ENCODE results near the gene CD177. TPM values are rescaled to one million over a fixed set of nuclear protein-coding genes. Genes with fewer than 3 reads are reported as not detected.
"Not testable (repeated sequence)": the region's sequence is repeated elsewhere in the genome, so short reads cannot be mapped to it uniquely, and the experiment has no call there.

The CD177 gene
- total and polyA plus RNA-seq, 7 donors = 0.14 to 91.8 (median 58.4) TPM; not detected in 3

- no peak for TF ChIP-seq POLR2AphosphoS5 (IDR thresholded peaks at IDR 0.05)
- no peak for TF ChIP-seq CTCF (IDR thresholded peaks at IDR 0.05)
- no peak for TF ChIP-seq EP300 (IDR thresholded peaks at IDR 0.05)
- no peak for TF ChIP-seq POLR2A (IDR thresholded peaks at IDR 0.05)
- Histone ChIP-seq H3K4me3 (no peak overlapping the region), H3K27me3 (no peaks in the 10 kb centered on the region), H3K9me3 (no peaks in the 10 kb centered on the region), H3K36me3 (no peaks in the 10 kb centered on the region), H3K27ac (no peak overlapping the region), H3K4me1 (no peaks in the 10 kb centered on the region)
- intact Hi-C loops (cut with DNase I) = no loop called here
- no peak for DNase-seq
- WGBS, 2 donors = 55 to 79% methylated on average over 2 of the region's 2 CpGs
Measured at GRCh38 chr19:43329989-43330388, 23.5 kb upstream of the CD177 start.

- no peak for DNase-seq
- intact Hi-C loops (cut with DNase I) = no loop called here
- H3K27ac ChIP-seq = no peak overlapping the region
Measured at GRCh38 chr19:43330726-43331434, 22.6 kb upstream of the CD177 start.

GRCh38 chr19:43331435-43332010 lies 22.0 kb upstream of the CD177 start:
- Histone ChIP-seq H3K27me3 (no peaks in the 10 kb centered on the region), H3K36me3 (no peaks in the 10 kb centered on the region), H3K4me3 (no peak overlapping the region), H3K4me1 (no peaks in the 10 kb centered on the region), H3K27ac (no peak overlapping the region), H3K9me3 (no peaks in the 10 kb centered on the region)
- intact Hi-C loops (cut with DNase I) = no loop called here
- TF ChIP-seq POLR2AphosphoS5 (IDR thresholded peaks at IDR 0.05) = no peak
- TF ChIP-seq CTCF (IDR thresholded peaks at IDR 0.05) = no peak
- TF ChIP-seq POLR2A (IDR thresholded peaks at IDR 0.05) = no peak
- TF ChIP-seq EP300 (IDR thresholded peaks at IDR 0.05) = no peak
- DNase-seq = no peak
- WGBS, 2 donors = 83 to 92% methylated on average over 4 of the region's 4 CpGs

More at GRCh38 chr19:43330726-43331434, 22.6 kb upstream of the CD177 start:
- 78 to 82% methylated on average over 11 of the region's 11 CpGs for WGBS, 2 donors
- Histone ChIP-seq H3K9me3 (no peaks in the 10 kb centered on the region), H3K4me3 (no peak overlapping the region), H3K4me1 (no peaks in the 10 kb centered on the region), H3K27me3 (no peaks in the 10 kb centered on the region), H3K36me3 (no peaks in the 10 kb centered on the region)
- no peak for TF ChIP-seq CTCF (IDR thresholded peaks at IDR 0.05)
- no peak for TF ChIP-seq POLR2AphosphoS5 (IDR thresholded peaks at IDR 0.05)
- no peak for TF ChIP-seq POLR2A (IDR thresholded peaks at IDR 0.05)
- no peak for TF ChIP-seq EP300 (IDR thresholded peaks at IDR 0.05)

GRCh38 chr19:43332058-43332922 lies 21.2 kb upstream of the CD177 start:
- WGBS, 2 donors = 81 to 95% methylated on average over 10 of the region's 10 CpGs
- H3K4me3 ChIP-seq = no peak overlapping the region
- no peaks in the 10 kb centered on the region for H3K4me1 ChIP-seq
- no peaks in the 10 kb centered on the region for H3K9me3 ChIP-seq
- H3K27me3 ChIP-seq = no peaks in the 10 kb centered on the region
- no peak overlapping the region for H3K27ac ChIP-seq
- no peaks in the 10 kb centered on the region for H3K36me3 ChIP-seq
- no peak for DNase-seq
- TF ChIP-seq EP300 (IDR thresholded peaks at IDR 0.05) = no peak
- TF ChIP-seq POLR2AphosphoS5 (IDR thresholded peaks at IDR 0.05) = no peak
- no peak for TF ChIP-seq POLR2A (IDR thresholded peaks at IDR 0.05)
- TF ChIP-seq CTCF (IDR thresholded peaks at IDR 0.05) = no peak
- intact Hi-C loops (cut with DNase I) = no loop called here

- H3K36me3 ChIP-seq; H3K27me3 ChIP-seq; DNase-seq; H3K27ac ChIP-seq; H3K9me3 ChIP-seq; intact Hi-C loops (cut with DNase I); H3K4me3 ChIP-seq; H3K4me1 ChIP-seq: not testable (repeated sequence)
- WGBS, 2 donors = 95 to 97% methylated on average over 2 of the region's 2 CpGs
Measured at GRCh38 chr19:43336508-43336907, 17.0 kb upstream of the CD177 start.
